Gastroesophageal sphincter (tissue), 3 donors: ENCODE data around the gene LUC7L2.

Source experiments
- POLR2A ChIP-seq, 2 donors: fragments of 450-650 bp; IDR thresholded peaks; one replicate each; pipeline ENCODE4 v1.6.1; 2017; ENCODE audit warnings: antibody characterized with exemption in 2 of 2, mild to moderate bottlenecking in 2 of 2, moderate library complexity in 1 of 2
- TF ChIP-seq, protein P1 (sequence below), 4 experiments: fragments of 200-600 bp in 2 of 4; fragments of 450-650 bp in 2 of 4; sonication (generic) in 1 of 4; IDR thresholded peaks; one replicate each; pipeline ENCODE4 v1.5.1; 2017 to 2019; ENCODE audit warnings: antibody characterized with exemption in 4 of 4, mild to moderate bottlenecking in 2 of 4, moderate library complexity in 2 of 4

GRCh38 chr7:139374246-139374645, 14.6 kb downstream of the LUC7L2 start:
- no peak for TF ChIP-seq POLR2A (IDR thresholded peaks at IDR 0.05)
- TF ChIP-seq, protein P1, sequence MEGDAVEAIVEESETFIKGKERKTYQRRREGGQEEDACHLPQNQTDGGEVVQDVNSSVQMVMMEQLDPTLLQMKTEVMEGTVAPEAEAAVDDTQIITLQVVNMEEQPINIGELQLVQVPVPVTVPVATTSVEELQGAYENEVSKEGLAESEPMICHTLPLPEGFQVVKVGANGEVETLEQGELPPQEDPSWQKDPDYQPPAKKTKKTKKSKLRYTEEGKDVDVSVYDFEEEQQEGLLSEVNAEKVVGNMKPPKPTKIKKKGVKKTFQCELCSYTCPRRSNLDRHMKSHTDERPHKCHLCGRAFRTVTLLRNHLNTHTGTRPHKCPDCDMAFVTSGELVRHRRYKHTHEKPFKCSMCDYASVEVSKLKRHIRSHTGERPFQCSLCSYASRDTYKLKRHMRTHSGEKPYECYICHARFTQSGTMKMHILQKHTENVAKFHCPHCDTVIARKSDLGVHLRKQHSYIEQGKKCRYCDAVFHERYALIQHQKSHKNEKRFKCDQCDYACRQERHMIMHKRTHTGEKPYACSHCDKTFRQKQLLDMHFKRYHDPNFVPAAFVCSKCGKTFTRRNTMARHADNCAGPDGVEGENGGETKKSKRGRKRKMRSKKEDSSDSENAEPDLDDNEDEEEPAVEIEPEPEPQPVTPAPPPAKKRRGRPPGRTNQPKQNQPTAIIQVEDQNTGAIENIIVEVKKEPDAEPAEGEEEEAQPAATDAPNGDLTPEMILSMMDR (IDR thresholded peaks at IDR 0.05), result no peak
